Right lobe of liver (tissue), 6 donors: ENCODE measurements around the gene UBE2V1. TPM values are rescaled to one million over a fixed set of nuclear protein-coding genes. Genes with fewer than 3 reads are reported as not detected.
"Not testable (repeated sequence)": the region's sequence is repeated elsewhere in the genome, so short reads cannot be mapped to it uniquely, and the experiment has no call there.

Source experiments
- ATAC-seq, 4 donors: fragments of 200-7000 bp; cut with Tn5 transposase; one replicate each; pipeline ENCODE4 v1.9.1; 2020; ENCODE audit warnings: mild to moderate bottlenecking in 4 of 4, moderate library complexity in 4 of 4
- DNase-seq, 3 donors: peaks; one replicate each; pipeline ENCODE4 v3.0.0-alpha.2; 2020
- H3K27ac ChIP-seq, 3 donors: fragments of 200-600 bp; one replicate each; pipeline ENCODE4 v1.8.0; 2022
- H3K27me3 ChIP-seq, 2 donors: fragments of 200-600 bp; one replicate each; pipeline ENCODE4 v1.8.0; 2022
- H3K36me3 ChIP-seq, 4 donors: fragments of 200-600 bp; sonication (generic) in 1 of 4; one replicate each; pipeline versions ENCODE4 v1.5.1 to v1.8.0; 2017 to 2022; ENCODE audit warnings: control low read depth in 1 of 4
- H3K4me1 ChIP-seq, 4 donors: fragments of 200-600 bp; sonication (generic) in 1 of 4; one replicate each; pipeline versions ENCODE4 v1.5.1 to v1.8.0; 2017 to 2022; ENCODE audit warnings: control low read depth in 1 of 4
- H3K4me3 ChIP-seq, 3 donors: fragments of 200-600 bp; one replicate each; pipeline ENCODE4 v1.8.0; 2022
- H3K9me3 ChIP-seq, 4 donors: fragments of 200-600 bp; sonication (generic) in 1 of 4; one replicate each; pipeline versions ENCODE4 v1.5.1 to v1.8.0; 2017 to 2022; ENCODE audit warnings: control low read depth in 1 of 4
- POLR2A ChIP-seq: fragments of 450-650 bp; IDR thresholded peaks from one replicate; pipeline ENCODE4 v1.6.1; 2017; ENCODE audit warnings: antibody characterized with exemption, mild to moderate bottlenecking
- WGBS: methylation state at CpG from one replicate; pipeline ENCODE4 v1.1.6; 2018; ENCODE audit warnings: low coverage, low lambda C conversion rate; ENCODE audit not compliant: insufficient coverage; ENCODE audit errors: missing lambda C conversion rate; 5-methylcytosine and 5-hydroxymethylcytosine counted together
- intact Hi-C, 2 donors: fragments of 100-400 bp; cut with DNase I; formaldehyde crosslinking; loops; one replicate each; pipeline versions ENCODE4 v1.11.2 to v1.14.1; 2022
- long read RNA-seq: library from polyadenylated mRNA; unstranded; transcript quantifications from one replicate; pipeline ENCODE4 v2.0.0, GENCODE V29; 2019
- total RNA-seq, 6 experiments: library from RNA; depleted of rRNA in 2 of 6; stranded (reverse); fragments of >200 nt in 2 of 6; fragmentation: NEBNext Ultra II Directional in 3 of 6; extraction: Animal tissue kit (Norgen Biotek cat#: 25700) in 3 of 6; gene quantifications; one replicate each; pipeline versions ENCODE4 v1.1.0 to v1.2.4, GENCODE V29; 2016 to 2023
- TF ChIP-seq, protein P1 (sequence below), 4 donors: fragments of 200-600 bp in 3 of 4; fragments of 450-650 bp in 1 of 4; IDR thresholded peaks; one replicate each; pipeline versions ENCODE4 v1.5.1 to v1.8.0; 2016 to 2022; ENCODE audit warnings: antibody characterized with exemption in 4 of 4, mild to moderate bottlenecking in 2 of 4
- donor health status: DM: no; HTN: yes; CAD: no.
- donor health status: DM: no; HTN: no; CAD: no.
- donor health status: DM: no; HTN: no; CAD: no.
- donor health status: DM: no; HTN: yes; CAD: no.
- donor health status: DM: no; HTN: yes; CAD: no.

Gene UBE2V1
- total RNA-seq, result 10 to 100 TPM; 38.2 to 49.4 (median 44.3) TPM
- long read RNA-seq, transcript UBE2V1-203 (4 exons, 2,133 nt), result major isoform, 14 of 17 reads
- long read RNA-seq, partial matches to known transcripts, result 0 of 17 reads
- long read RNA-seq, other reads (novel, unspliced or antisense), result 0 of 17 reads

DNA sequence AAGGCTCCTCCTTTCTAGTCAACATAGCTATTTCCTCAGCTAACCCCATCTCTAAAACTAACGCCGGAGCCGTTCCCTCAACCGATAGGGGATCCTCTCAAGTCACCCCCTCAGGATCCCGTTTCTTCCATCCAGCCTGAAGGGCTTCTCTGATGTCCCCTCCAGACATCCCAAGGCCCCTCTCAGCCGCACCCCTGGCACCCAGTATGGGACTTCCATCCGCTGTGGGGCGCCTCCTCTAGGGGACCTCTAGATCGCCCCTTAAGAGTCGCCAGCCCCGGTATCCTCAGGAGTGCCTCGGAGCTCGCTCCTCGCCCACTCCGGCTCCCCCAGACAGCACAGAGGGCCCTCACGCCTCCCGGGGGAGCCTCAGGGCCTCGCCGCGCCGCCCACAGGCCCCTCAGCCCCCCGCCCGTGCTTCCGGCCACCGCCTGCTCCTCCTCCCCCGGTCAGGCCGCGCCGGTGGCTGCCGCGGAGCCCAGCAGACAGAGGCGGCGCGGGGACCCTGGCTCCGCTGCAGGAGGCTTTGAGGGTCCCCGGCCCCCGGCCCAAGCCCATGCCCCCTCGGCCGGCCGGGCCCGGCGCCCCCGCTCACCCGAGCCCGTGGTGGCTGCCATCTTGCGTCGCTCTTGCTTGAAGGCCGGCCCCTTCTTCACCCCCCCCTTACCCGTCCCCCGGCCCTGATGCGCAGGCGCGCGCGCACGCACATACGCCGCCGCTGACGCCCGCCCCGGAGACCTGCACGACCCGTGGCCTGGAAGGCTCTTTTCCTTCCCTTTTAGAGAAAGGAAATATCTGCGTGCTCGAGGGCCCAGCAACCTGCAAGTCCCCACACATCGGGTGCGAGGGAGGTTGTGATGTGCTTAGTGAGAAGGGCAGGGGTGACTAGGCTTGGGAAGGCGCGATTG is at the start of gene UBE2V1:
Gene UBE2V1, minus strand, starts transcription at position 639 of the 908 bp plus-strand sequence. Its CDS starts 22 bp downstream, at position 617.
- TF ChIP-seq, protein P1, sequence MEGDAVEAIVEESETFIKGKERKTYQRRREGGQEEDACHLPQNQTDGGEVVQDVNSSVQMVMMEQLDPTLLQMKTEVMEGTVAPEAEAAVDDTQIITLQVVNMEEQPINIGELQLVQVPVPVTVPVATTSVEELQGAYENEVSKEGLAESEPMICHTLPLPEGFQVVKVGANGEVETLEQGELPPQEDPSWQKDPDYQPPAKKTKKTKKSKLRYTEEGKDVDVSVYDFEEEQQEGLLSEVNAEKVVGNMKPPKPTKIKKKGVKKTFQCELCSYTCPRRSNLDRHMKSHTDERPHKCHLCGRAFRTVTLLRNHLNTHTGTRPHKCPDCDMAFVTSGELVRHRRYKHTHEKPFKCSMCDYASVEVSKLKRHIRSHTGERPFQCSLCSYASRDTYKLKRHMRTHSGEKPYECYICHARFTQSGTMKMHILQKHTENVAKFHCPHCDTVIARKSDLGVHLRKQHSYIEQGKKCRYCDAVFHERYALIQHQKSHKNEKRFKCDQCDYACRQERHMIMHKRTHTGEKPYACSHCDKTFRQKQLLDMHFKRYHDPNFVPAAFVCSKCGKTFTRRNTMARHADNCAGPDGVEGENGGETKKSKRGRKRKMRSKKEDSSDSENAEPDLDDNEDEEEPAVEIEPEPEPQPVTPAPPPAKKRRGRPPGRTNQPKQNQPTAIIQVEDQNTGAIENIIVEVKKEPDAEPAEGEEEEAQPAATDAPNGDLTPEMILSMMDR (IDR thresholded peaks at IDR 0.05), result peak in 2 of 4 donors; percentile 22 to 23
- peak; percentile 74 for TF ChIP-seq POLR2A
- WGBS, result under 1% methylated on average over 52 of the region's 70 CpGs
- Histone ChIP-seq H3K4me3 (peak within 1 kb of the TSS; percentile 89 to 99 (median 98)), H3K9me3 (no peaks in the 10 kb centered on the region), H3K36me3 (no peaks in the 10 kb centered on the region), H3K27ac (peak within 1 kb of the TSS; percentile 94 to 97 (median 95)), H3K27me3 (no peaks in the 10 kb centered on the region), H3K4me1 (peaks cover 0 to 48% (median 26%) of the 10 kb centered on the region in 4 donors)
- ATAC-seq (peak; percentile 78 to 87 (median 84)), DNase-seq (peak; percentile 94 to 95 (median 94))
- intact Hi-C loops, result no loop called here

DNA sequence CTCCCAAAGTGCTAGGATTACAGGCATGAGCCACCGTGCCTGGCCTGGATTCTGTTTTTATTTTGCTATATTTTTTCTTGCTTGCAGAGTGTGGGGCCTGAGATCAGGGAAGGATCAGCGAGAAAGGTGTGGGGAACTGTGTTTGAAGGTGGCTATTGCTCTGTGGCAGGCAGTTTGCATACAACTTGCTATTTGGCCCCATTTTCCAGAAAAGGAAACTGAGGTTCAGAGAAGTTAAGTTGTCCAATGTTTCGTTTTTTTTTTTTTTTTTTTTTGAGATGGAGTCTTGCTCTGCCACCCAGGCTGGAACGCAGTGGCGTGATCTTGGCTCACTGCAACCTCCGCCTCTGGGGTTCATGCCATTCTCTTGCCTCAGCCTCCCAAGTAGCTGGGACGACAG is 48.5 kb upstream of the UBE2V1 start:
- H3K27me3 ChIP-seq, H3K4me1 ChIP-seq, H3K36me3 ChIP-seq, H3K9me3 ChIP-seq, intact Hi-C loops, H3K27ac ChIP-seq, H3K4me3 ChIP-seq, DNase-seq, ATAC-seq: not testable (repeated sequence)
- WGBS, result 68% methylated on average over 5 of the region's 7 CpGs

DNA sequence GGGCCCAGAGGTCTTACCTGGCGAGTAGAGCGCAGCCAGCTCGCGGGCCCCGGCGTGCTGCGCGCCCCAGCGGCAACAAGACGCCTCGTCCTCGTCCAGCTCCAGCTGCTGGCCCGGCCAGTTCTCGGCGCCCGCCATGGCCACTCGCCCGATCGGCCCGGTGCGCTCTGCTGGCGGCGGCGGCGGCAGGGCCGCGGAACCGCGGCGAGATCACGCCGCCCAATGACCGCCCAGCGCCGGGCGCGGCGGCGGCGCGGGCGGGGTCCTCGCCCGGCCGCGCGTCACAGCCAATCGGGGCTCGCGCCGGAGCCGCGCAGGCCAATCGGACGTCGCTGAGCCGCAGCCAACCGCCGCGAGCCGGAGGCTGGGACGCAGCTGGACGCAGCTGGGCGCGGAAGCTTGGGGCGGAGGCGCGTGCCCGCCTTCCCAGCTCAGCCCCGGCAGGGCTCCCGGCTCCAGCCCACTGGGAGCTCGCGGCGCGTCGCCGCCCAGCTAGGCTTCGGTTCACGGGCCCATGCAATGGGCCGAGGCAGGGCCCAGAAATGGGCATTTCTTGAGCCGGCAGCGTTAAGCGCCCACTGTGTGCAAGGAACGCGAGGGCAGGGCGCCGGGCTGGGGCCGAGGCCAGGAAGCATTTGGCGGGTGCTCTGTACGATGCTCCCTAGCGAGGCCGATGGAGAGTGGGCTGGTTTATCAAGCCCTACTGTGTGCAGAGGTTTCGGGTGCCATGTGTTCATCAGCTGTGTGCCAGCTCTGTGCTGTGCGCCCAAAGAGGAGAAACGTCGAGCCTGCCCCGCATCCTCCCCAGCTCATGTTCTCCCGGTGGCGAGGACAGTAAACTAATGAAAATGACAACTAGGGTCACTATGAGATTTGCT is 40.8 kb upstream of the UBE2V1 start, which contains the start of gene PEDS1:
Gene PEDS1, minus strand, starts transcription at position 224 of the 878 bp plus-strand sequence. Its CDS starts 86 bp downstream, at position 138.
- peaks cover 0 to 27% (median 0%) of the 10 kb centered on the region in 4 donors for H3K4me1 ChIP-seq
- no peaks in the 10 kb centered on the region for H3K36me3 ChIP-seq
- peak; percentile 99 for TF ChIP-seq POLR2A
- TF ChIP-seq, protein P1 (IDR thresholded peaks at IDR 0.05), result no peak
- DNase-seq (peak; percentile 93 to 95 (median 95)), ATAC-seq (peak; percentile 92 to 96 (median 96))
- H3K4me3 ChIP-seq, result peak within 1 kb of the TSS; percentile 90 to 98 (median 97)
- 0% methylated on average over 3 of the region's 99 CpGs for WGBS
- no peaks in the 10 kb centered on the region for H3K9me3 ChIP-seq
- intact Hi-C loops, result no loop called here
- H3K27me3 ChIP-seq, result no peaks in the 10 kb centered on the region
- H3K27ac ChIP-seq, result peak within 1 kb of the TSS; percentile 83 to 90 (median 87)

DNA sequence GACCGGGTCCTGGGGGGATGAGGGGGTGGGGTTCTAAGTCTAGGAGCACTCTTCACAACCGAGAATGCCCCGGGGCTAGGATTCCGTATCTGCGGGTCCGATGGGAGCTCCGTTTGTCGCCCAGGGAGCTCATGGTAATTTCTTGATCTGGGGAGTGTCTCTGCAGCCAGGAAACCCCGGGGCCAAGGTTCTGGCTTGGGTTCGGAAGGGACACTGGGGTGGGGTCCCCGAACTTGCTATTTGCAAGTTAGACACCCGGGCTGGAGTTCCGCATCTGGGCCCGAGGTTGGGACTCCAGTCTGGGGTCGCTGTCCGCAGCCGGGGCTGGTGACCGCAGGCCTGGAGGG is 40.2 kb upstream of the UBE2V1 start:
- peak in 1 of 4 donors; percentile 1 for ATAC-seq
- H3K4me1 ChIP-seq, result peaks cover 0 to 27% (median 0%) of the 10 kb centered on the region in 4 donors
- TF ChIP-seq, protein P1 (IDR thresholded peaks at IDR 0.05), result no peak
- no peak for TF ChIP-seq POLR2A
- H3K9me3 ChIP-seq, result no peaks in the 10 kb centered on the region
- peak overlapping the region; percentile 83 to 90 (median 87) for H3K27ac ChIP-seq
- intact Hi-C loops, result no loop called here
- H3K27me3 ChIP-seq, result no peaks in the 10 kb centered on the region
- peak overlapping the region; percentile 90 to 98 (median 97) for H3K4me3 ChIP-seq
- peaks cover 0 to 5% (median 0%) of the 10 kb centered on the region in 4 donors for H3K36me3 ChIP-seq
- DNase-seq, result no peak
- 0% methylated on average over 1 of the region's 18 CpGs for WGBS
